Heart left ventricle (tissue), 13 donors: ENCODE measurements around the gene SNRNP48.

Experiments used
- POLR2A ChIP-seq, 2 donors: fragments of 450-650 bp; IDR thresholded peaks; one replicate each; pipeline ENCODE4 v1.6.1; 2017; ENCODE audit warnings: antibody characterized with exemption in 2 of 2, mild to moderate bottlenecking in 2 of 2, moderate library complexity in 2 of 2
- TF ChIP-seq, protein P1 (sequence below), 12 donors: fragments of 200-600 bp; sonication (generic) in 4 of 12; IDR thresholded peaks; one replicate each; pipeline versions ENCODE4 v1.5.0 to v1.8.0; 2018 to 2022; ENCODE audit warnings: antibody characterized with exemption in 12 of 12, mild to moderate bottlenecking in 5 of 12
- donor health status: ischemic (EF 13 %, LVEDD 7.1; RV severe dilation, severe dysfunction).
- donor health status: DM: no; HTN: yes; CAD: no.
- donor health status: DM: no; HTN: no; CAD: no.
- donor health status: ischemic (EF 25% LVEDD 6.9; RV normal size, moderate dysfunction).
- donor health status: ischemic (EF 25% LVEDD 5.7; RV mildly dilated, moderate dysfunction).
- donor health status: ischemic (EF 35%, LVEDD 5.7; RV mildly dilated, moderate dysfunction).
- donor health status: nonischemic (EF 11% LVEDD 7.7; RV severe dilation, severe dysfunction).
- donor health status: DM: yes; HTN: yes; CAD: no.
- donor health status: PGD.
- donor health status: ischemic (EF 29% LVEDD 5.4; RV normal size, mild dysfunction).
- donor health status: nonischemic (EF 23%, LVEDD 6.1; RV moderate dilation, normal function).

- TF ChIP-seq, protein P1, sequence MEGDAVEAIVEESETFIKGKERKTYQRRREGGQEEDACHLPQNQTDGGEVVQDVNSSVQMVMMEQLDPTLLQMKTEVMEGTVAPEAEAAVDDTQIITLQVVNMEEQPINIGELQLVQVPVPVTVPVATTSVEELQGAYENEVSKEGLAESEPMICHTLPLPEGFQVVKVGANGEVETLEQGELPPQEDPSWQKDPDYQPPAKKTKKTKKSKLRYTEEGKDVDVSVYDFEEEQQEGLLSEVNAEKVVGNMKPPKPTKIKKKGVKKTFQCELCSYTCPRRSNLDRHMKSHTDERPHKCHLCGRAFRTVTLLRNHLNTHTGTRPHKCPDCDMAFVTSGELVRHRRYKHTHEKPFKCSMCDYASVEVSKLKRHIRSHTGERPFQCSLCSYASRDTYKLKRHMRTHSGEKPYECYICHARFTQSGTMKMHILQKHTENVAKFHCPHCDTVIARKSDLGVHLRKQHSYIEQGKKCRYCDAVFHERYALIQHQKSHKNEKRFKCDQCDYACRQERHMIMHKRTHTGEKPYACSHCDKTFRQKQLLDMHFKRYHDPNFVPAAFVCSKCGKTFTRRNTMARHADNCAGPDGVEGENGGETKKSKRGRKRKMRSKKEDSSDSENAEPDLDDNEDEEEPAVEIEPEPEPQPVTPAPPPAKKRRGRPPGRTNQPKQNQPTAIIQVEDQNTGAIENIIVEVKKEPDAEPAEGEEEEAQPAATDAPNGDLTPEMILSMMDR (IDR thresholded peaks at IDR 0.05): no peak
- TF ChIP-seq POLR2A (IDR thresholded peaks at IDR 0.05): no peak
Measured at GRCh38 chr6:7578516-7578915, 11.5 kb upstream of the SNRNP48 start.
